ENCODE data around the gene CTIF.

The CTIF gene

GRCh38 chr18:48623468-48624235 lies 84.8 kb downstream of the CTIF start:
- no peak for DNase-seq

DNA sequence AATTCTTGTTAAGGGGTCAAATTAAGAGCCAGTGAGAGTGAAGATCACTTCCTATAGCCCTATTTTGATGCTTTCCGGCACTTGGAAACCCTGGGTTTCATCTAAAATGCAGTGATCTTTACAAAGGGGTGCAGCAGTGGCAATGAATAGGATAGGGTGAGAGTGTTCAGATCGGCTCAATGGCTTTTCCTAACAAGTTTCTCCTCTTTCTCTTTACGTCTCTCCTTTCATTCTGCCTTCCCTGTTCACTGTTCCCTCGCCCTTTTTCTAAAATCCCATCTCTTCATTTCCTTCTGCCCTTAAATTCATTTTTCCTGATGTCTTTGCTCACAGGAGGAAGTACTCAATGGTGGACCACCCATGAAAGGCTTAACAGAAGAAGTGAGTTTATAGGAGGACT lies 86.0 kb downstream of the CTIF start:
- DNase-seq: no peak

DNA sequence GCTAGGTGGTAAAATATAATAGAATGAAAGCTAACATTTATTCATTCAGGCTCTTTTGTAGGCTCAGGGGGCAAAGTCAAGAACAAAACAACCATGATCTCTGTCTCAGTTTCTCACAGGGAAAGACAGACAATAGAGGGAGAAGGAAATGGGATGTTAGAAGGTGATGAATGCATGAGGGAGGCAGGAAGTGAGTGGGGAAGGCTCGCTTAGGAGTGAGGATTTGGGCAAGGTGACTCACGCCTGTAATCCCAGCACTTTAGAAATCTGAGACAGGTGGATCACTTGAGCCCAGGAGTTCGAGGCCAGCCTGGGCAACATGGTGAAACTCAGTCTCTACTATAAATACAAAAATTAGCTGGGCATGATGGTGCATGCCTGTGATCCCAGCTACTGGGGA lies 88.4 kb downstream of the CTIF start:
- DNase-seq: no peak

DNA sequence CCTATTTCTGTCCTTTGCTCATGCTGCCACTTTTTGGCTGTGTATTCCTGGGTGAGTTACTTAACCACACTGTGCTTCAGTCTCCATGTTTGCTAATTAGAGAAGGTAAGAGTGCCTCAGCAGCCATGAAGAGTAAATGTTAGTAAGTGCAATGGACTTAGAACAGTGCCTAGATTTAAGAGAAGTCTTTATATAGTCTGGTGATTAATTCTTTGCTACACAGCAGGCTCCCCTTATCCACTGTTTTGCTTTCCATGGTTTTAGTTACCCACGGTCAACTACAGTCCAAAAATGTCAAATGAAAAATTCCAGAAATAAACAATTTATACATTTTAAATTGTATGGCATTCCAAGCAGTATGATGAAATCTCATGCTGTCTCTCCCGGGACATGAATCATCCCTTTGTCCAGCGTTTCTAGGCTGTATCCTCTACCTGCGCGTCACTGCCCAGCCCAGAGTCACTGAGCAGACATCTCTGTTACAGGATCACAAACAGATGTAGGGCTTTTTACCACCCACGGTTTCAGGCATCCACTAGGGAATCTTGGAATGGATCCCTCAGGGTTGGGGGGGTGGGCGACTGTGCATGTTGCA lies 91.0 kb downstream of the CTIF start:
- no peak for DNase-seq

GRCh38 chr18:48631851-48632250 lies 93.0 kb downstream of the CTIF start:
- DNase-seq: no peak

GRCh38 chr18:48632676-48633257 lies 93.9 kb downstream of the CTIF start:
- DNase-seq: no peak

- DNase-seq: no peak
Observed at GRCh38 chr18:48634491-48634890, 95.7 kb downstream of the CTIF start.

GRCh38 chr18:48634975-48635374 lies 96.1 kb downstream of the CTIF start:
- DNase-seq: no peak

- no peak for DNase-seq
Observed at GRCh38 chr18:48635806-48636205, 97.0 kb downstream of the CTIF start.

- DNase-seq: no peak
Observed at GRCh38 chr18:48636436-48636835, 97.6 kb downstream of the CTIF start.

DNA sequence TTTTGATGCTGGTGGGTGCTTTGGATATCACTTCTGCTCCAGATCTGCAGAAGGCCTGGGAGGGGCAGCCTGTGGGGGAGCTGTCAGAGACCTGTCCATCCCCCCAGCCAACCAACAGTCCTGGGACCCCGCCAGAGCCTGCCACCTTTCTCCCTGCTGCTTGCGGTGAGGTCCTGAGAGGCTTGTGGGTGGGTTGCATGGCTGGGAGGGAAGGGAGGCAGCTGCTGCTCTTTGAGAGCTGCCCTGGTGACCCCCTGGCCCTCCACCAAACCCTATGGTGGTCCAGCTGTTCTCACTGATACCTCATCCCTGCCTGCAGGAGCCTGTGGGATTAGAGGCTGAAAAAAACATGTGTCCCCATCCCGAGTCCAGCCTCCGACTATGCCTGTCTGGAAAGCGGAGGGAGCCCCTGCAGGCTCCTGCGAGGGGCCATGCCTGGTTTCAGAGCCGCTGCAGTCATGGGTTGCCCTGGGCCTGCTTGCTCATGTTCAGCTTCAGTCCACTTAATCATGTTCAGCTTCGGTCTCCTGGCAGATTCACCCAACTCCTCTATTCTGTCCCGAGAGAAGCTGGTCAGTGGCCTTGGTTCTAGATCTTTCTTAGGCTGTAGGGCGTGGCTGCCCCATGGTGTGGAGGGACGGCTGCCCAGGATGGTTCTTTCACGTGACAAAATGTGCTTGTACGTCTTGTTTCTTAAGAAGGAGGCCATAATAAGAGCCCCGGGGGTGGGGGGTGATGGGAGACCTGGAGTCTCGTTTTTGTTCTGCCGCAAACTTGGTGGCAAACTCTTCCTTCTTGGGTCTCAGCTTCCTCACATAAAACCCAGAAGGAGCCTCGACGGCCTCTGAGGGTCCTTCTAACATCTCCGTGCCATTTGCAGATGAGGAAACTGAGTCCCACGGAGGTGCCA lies 98.5 kb downstream of the CTIF start:
- DNase-seq: no peak

GRCh38 chr18:48638451-48638850 lies 99.6 kb downstream of the CTIF start:
- no peak for DNase-seq

DNA sequence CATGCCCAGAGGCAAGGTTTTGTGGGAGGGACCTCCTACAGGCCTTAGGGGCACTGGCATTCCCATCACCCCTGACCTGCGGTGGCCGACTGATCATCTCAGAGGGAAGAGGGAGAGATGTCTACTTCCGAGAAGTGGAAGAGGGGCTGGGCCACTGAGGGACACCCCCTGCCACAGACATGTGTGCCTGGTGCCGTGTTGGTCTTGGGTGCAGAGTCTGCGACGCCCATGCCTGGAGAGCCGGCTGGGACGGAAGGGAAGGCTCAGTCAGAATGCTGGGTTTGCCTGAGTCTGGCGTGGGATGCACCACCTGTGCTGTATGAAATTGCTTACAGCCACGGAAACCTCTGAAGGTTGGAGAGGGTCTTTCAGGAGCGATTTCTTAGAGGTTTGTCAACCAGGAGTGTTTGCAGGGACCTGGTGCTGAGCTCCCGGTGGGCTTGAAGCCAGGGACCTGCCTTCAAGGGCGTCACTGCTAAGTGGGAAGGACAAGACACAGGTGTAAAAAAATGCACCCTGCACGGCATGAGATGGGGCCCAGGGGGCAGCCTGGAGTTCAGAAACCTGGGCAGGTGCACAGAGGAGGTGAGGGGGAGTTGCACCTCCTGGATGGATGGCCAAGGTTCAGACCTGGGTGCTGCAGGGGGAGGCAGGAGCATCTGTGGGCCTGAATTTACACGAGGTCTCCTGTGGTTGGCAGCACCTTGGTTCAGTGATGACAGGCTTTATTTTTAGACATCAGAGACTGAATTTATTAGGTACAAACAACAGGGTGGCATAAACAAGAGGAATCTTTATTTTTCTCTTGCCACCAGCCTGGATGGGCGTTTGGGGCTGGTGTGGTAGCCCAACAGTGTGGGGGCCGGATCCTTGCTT lies 100.3 kb downstream of the CTIF start:
- DNase-seq: no peak

DNA sequence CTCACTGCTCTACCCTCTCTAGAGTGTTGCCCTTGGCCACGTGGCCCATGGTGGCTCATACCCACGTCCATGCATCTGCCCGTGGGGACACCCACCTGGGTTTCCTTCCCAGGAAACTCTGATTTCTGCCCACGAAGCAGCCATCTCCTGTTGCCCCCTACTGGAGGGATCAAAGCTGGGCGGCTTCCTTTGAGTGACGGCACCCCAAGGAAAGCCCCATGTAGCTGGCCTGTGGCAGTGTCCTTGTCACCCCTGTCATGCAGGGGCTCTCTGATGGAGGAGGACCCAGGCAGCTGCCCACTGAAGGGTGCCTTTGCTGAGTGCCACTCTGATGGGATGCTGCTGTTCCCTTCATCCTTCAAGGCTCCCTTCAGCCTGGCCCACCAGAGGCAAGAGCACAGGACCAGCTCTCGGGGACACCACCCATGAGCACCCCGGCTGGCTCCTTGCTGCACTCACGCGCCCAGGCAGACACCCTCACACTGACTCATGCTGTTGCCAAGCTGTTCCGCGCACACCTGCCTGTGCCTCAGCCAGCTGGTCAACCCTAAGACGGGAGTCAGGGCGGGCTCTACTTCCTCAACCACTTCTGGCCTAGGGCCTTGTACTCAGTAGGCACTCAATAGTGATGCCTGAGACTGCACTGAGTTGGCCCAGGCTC lies 101.1 kb downstream of the CTIF start:
- no peak for DNase-seq

DNA sequence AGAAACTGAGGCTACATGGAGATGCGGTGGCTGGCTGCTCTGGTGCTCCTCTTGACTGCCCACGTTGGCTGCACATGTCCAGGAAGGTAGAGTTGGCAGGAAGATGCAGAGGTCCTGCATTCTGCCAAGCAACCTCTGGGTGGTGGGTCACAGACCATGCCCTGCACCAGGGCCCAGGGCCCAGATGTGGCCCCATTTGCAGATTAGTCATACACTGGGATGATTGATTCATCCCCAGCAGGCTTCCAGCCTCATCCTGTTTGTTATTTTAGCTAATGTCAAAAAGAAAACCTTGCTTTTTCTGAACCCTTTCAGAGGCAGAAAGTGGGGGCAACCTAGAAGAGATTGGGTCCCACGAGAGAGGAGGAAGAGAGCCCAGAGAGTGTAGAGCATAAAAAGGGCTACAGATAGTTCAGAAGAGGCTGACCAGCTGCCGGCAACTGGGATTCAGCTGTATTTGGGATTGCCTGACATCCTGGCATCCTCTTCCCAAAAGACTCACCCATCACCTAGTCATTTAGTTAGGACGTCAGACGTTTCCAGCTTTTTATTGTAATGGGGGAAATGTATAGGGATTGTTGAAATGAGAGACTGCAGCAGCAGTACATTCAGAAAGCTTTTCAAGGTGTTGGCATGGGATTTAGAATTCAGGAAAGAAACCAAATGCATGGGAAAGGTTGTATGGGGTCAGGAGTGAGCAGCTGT lies 101.9 kb downstream of the CTIF start:
- no peak for DNase-seq

- DNase-seq: no peak
Observed at GRCh38 chr18:48641981-48642380, 103.2 kb downstream of the CTIF start.

DNA sequence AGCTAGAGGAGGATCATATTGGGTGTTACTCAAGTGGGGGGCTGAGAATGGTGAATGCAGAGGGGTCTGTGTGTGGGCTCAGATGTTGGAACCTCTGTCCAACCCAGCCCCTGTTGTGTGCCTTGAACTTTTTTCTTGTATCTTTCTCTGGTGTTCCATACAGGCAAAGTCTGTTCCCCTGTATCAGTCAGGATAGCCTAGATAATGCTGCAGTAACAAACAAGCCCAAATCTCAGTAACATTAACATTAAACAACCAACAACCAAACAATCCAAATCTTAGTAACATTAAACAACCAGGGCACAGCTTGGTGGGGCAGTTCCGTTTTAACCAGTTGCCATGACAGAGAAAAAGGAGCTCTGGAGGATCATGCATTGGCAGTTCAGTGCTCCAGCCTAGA lies 103.7 kb downstream of the CTIF start:
- no peak for DNase-seq

GRCh38 chr18:48643262-48643661 lies 104.4 kb downstream of the CTIF start:
- no peak for DNase-seq

- no peak for DNase-seq
Observed at GRCh38 chr18:48644029-48644428, 105.2 kb downstream of the CTIF start.

- no peak for DNase-seq
Observed at GRCh38 chr18:48645427-48646002, 106.7 kb downstream of the CTIF start.

- DNase-seq: no peak
Observed at GRCh38 chr18:48646976-48647375, 108.1 kb downstream of the CTIF start.
